Transverse colon (tissue), 4 donors: ENCODE measurements around the gene HOXD11. TPM values are rescaled to one million over a fixed set of nuclear protein-coding genes. Genes with fewer than 3 reads are reported as not detected.

Experiments used
- DNase-seq: peaks from one replicate; pipeline ENCODE4 v3.0.0-alpha.2; 2019
- H3K27ac ChIP-seq, 4 donors: fragments of 200-600 bp; sonication (generic); 2 replicates each; pipeline ENCODE4 v1.5.1; 2016 to 2018; ENCODE audit warnings: inconsistent platforms in 4 of 4
- H3K27me3 ChIP-seq: fragments of 200-600 bp; sonication (generic); 2 replicates; pipeline ENCODE4 v1.5.1; 2017; ENCODE audit warnings: inconsistent platforms
- H3K36me3 ChIP-seq, 4 donors: fragments of 200-600 bp; sonication (generic); 2 replicates each; pipeline ENCODE4 v1.5.1; 2017 to 2019; ENCODE audit warnings: inconsistent platforms in 4 of 4
- H3K4me1 ChIP-seq, 4 donors: fragments of 200-600 bp; sonication (generic); 2 replicates each; pipeline ENCODE4 v1.5.1; 2017 to 2020; ENCODE audit warnings: inconsistent platforms in 4 of 4
- H3K4me3 ChIP-seq, 4 donors: fragments of 200-600 bp; sonication (generic); 1 replicate in 1 of 4; 2 replicates in 3 of 4; pipeline versions ENCODE4 v1.5.1 to v1.6.1; 2017 to 2019; ENCODE audit warnings: inconsistent platforms in 4 of 4
- H3K9me3 ChIP-seq, 2 donors: fragments of 200-600 bp; sonication (generic); 2 replicates each; pipeline ENCODE4 v1.5.1; 2017 to 2019; ENCODE audit warnings: inconsistent platforms in 2 of 2
- EP300 ChIP-seq: sonication (generic); formaldehyde crosslinking; IDR thresholded peaks from one replicate; pipeline ENCODE4 v1.6.1; 2017; ENCODE audit warnings: antibody characterized with exemption, low read depth
- POLR2A ChIP-seq: fragments of 450-650 bp; IDR thresholded peaks from one replicate; pipeline ENCODE4 v1.6.1; 2016; ENCODE audit warnings: antibody characterized with exemption, mild to moderate bottlenecking, moderate library complexity
- POLR2AphosphoS5 ChIP-seq, 3 donors: sonication (generic); formaldehyde crosslinking; IDR thresholded peaks; one replicate each; pipeline ENCODE4 v1.6.1; 2016; ENCODE audit warnings: antibody characterized with exemption in 3 of 3
- WGBS, 2 donors: methylation state at CpG; one replicate each; pipeline ENCODE4 v1.1.5; 2018; ENCODE audit warnings: low coverage in 1 of 2; 5-methylcytosine and 5-hydroxymethylcytosine counted together
- in situ Hi-C, 4 donors: fragments of 200-750 bp; cut with MboI; loops; one replicate each; pipeline versions ENCODE4 v1.15.0 to v1.15.1; 2017; ENCODE audit warnings: low sequenced_read_pairs in 3 of 4, low pct_ligation_motif_present in 1 of 4, low pct_unique_long_range_greater_than_20kb in 1 of 4
- intact Hi-C: fragments of 100-400 bp; cut with DNase I; formaldehyde crosslinking; loops from one replicate; pipeline ENCODE4 v1.15.1; 2023; ENCODE audit warnings: low total_unique reads
- total RNA-seq, 4 donors: library from RNA; depleted of rRNA; stranded (reverse); fragments of >200 nt; gene quantifications; one replicate each; pipeline ENCODE4 v1.1.0, GENCODE V29; 2016
- TF ChIP-seq, protein P1 (sequence below), 5 experiments: fragments of 200-600 bp in 3 of 5; fragments of 450-650 bp in 2 of 5; sonication (generic) in 3 of 5; IDR thresholded peaks; 1 replicate in 2 of 5; 2 replicates in 3 of 5; pipeline ENCODE4 v1.5.1; 2016 to 2017; ENCODE audit warnings: antibody characterized with exemption in 5 of 5, inconsistent platforms in 3 of 5, mild to moderate bottlenecking in 2 of 5, moderate library complexity in 1 of 5

HOXD11 gene
- total RNA-seq, 4 donors from 2014 or later: 0.41 to 13.5 (median 4.4) TPM

DNA sequence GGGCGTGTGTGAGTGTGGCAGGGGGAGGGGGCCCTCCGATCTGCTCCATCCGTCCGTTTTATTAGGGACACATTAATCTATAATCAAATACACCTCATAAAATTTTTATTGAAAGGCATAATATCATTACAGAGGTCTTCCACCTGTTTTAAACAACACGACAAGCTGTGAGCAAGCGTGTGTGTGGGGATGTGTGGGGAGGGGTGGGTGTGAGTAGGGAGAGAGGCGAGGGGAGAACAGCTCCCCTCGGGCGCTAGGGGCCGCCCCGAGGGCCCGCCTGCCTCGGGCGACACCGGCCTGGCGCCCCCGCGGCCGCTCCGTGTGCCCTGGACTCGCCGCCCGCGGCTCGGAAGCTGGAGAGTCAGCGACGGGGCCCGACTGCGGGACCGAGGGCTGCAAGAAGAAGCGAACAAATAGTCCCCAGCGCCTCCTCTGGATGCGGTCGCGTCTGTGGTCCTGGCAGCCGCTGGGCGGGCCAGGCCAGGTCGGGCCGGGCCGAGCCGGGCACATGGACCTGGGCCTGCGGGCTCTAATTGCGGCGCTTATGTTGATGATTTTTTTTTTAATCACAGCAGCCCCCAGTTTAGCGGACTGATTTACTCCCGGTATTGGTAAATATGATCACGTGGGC, 15.1 kb downstream of the HOXD11 start:
- Histone ChIP-seq H3K4me1 (peaks cover 0 to 24% (median 16%) of the 10 kb centered on the region in 4 donors), H3K4me3 (peak overlapping the region; percentile 38 to 72 (median 55)), H3K27me3 (peaks cover 97% of the 10 kb centered on the region), H3K36me3 (no peaks in the 10 kb centered on the region), H3K27ac (peak overlapping the region; percentile 78 to 88 (median 86)), H3K9me3 (no peaks in the 10 kb centered on the region)
- TF ChIP-seq, protein P1, sequence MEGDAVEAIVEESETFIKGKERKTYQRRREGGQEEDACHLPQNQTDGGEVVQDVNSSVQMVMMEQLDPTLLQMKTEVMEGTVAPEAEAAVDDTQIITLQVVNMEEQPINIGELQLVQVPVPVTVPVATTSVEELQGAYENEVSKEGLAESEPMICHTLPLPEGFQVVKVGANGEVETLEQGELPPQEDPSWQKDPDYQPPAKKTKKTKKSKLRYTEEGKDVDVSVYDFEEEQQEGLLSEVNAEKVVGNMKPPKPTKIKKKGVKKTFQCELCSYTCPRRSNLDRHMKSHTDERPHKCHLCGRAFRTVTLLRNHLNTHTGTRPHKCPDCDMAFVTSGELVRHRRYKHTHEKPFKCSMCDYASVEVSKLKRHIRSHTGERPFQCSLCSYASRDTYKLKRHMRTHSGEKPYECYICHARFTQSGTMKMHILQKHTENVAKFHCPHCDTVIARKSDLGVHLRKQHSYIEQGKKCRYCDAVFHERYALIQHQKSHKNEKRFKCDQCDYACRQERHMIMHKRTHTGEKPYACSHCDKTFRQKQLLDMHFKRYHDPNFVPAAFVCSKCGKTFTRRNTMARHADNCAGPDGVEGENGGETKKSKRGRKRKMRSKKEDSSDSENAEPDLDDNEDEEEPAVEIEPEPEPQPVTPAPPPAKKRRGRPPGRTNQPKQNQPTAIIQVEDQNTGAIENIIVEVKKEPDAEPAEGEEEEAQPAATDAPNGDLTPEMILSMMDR (IDR thresholded peaks at IDR 0.05): no peak
- TF ChIP-seq EP300 (no peak), POLR2A (no peak), POLR2AphosphoS5 (IDR thresholded peaks at IDR 0.05) (no peak)
- 9% methylated on average over 46 of the region's 47 CpGs; no CpG with 5 or more reads in 1 of the 2 donors for WGBS, 2 donors
- intact Hi-C loops (no loop called here), in situ Hi-C loops (loop anchor here (10.0 to 25.0 kb wide), 5 partner anchors 333 to 1033 kb away; no protein-coding TSS in a partner anchor)
- no peak for DNase-seq

DNA sequence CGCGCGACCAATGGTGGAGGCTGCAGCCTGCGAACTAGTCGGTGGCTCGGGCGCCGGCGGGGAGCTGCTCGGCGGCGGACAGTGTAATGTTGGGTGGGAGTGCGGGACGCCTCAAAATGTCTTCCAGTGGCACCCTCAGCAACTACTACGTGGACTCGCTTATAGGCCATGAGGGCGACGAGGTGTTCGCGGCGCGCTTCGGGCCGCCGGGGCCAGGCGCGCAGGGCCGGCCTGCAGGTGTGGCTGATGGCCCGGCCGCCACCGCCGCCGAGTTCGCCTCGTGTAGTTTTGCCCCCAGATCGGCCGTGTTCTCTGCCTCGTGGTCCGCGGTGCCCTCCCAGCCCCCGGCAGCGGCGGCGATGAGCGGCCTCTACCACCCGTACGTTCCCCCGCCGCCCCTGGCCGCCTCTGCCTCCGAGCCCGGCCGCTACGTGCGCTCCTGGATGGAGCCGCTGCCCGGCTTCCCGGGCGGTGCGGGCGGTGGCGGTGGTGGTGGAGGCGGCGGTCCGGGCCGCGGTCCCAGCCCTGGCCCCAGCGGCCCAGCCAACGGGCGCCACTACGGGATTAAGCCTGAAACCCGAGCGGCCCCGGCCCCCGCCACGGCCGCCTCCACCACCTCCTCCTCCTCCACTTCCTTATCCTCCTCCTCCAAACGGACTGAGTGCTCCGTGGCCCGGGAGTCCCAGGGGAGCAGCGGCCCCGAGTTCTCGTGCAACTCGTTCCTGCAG, 15.8 kb downstream of the HOXD11 start, which contains the start of gene HOXD9:
Gene HOXD9 (plus strand): TSS at position 37 of the 728 bp plus-strand sequence. CDS start 50 bp downstream, at position 87.
- Histone ChIP-seq H3K36me3 (no peaks in the 10 kb centered on the region), H3K4me1 (peaks cover under 1 to 27% (median 17%) of the 10 kb centered on the region in 4 donors), H3K27me3 (peaks cover 96% of the 10 kb centered on the region), H3K4me3 (peak within 1 kb of the TSS; percentile 38 to 72 (median 55)), H3K27ac (peak within 1 kb of the TSS; percentile 78 to 88 (median 86)), H3K9me3 (no peaks in the 10 kb centered on the region)
- intact Hi-C loops (no loop called here), in situ Hi-C loops (loop anchor here (10.0 to 25.0 kb wide), 5 partner anchors 332 to 1032 kb away; no protein-coding TSS in a partner anchor)
- 6% methylated on average over 32 of the region's 84 CpGs; no CpG with 5 or more reads in 1 of the 2 donors for whole genome bisulfite sequencing, 2 donors
- TF ChIP-seq POLR2A: peak; percentile 44
- TF ChIP-seq, protein P1 (IDR thresholded peaks at IDR 0.05): no peak
- TF ChIP-seq POLR2AphosphoS5 (IDR thresholded peaks at IDR 0.05): peak; percentile 50 to 71 (median 66)
- no peak for TF ChIP-seq EP300
- DNase-seq: peak; percentile 74

DNA sequence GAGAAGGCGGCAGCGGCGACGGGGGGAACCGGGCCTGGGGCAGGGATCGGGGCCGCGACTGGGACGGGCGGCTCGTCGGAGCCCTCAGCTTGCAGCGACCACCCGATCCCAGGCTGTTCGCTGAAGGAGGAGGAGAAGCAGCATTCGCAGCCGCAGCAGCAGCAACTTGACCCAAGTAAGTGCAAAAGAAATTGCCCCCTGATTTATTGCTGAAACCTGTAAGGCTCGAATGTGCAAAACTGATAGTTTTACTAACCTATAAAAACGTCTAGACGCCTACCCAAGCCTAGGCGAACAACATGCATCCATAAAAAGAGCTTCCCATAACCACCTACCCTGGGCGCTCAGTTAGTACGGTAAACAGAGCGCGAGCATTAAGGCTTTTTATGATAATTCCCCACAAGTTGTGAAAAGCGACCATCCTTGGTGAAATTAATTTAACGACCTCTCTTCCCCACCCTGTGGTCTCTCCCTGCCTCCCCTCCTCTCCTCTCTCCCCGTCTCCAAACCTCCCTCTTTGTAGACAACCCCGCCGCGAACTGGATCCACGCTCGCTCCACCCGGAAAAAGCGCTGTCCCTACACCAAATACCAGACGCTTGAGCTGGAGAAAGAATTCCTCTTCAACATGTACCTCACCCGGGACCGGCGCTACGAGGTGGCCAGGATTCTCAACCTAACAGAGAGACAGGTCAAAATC, 16.5 kb downstream of the HOXD11 start:
- in situ Hi-C loops: loop anchor here (10.0 to 25.0 kb wide), 5 partner anchors 331 to 1031 kb away; no protein-coding TSS in a partner anchor
- Histone ChIP-seq H3K36me3 (no peaks in the 10 kb centered on the region), H3K4me3 (peak overlapping the region; percentile 38 to 72 (median 55)), H3K27ac (peak overlapping the region; percentile 78 to 88 (median 86)), H3K9me3 (no peaks in the 10 kb centered on the region), H3K4me1 (peaks cover 7 to 33% (median 20%) of the 10 kb centered on the region in 4 donors), H3K27me3 (peaks cover 96% of the 10 kb centered on the region)
- intact Hi-C loops: no loop called here
- 15 to 29% methylated on average over 13 to 38 of the region's 40 CpGs for WGBS, 2 donors
- no peak for DNase-seq
- TF ChIP-seq, protein P1 (IDR thresholded peaks at IDR 0.05): no peak
